ENCODE measurements around the gene LTA4H. TPM values are rescaled to one million over a fixed set of nuclear protein-coding genes. Genes with fewer than 3 reads are reported as not detected.

The LTA4H gene
- total RNA-seq, 1 donor from 2014 or later = 85.5 TPM

GRCh38 chr12:96061864-96062453 is 26.6 kb upstream of the LTA4H start:
- Mint-ChIP-seq H3K4me1 (no peaks in the 10 kb centered on the region), H3K36me3 (ENCODE audit: low read depth) (peaks cover 2% of the 10 kb centered on the region), H3K4me3 (no peak overlapping the region), H3K9me3 (peaks cover 3% of the 10 kb centered on the region), H3K27ac (ENCODE audit: unreplicated experiment) (no peak overlapping the region), H3K27me3 (ENCODE audit: low read depth) (peaks cover 6% of the 10 kb centered on the region)
- DNase-seq (ENCODE audit: low read depth, low spot score) = peak; percentile 66
- peak; percentile 88 for TF ChIP-seq CTCF (conservative IDR thresholded peaks at IDR 0.05)

GRCh38 chr12:96061323-96061722 is 25.9 kb upstream of the LTA4H start:
- Mint-ChIP-seq H3K4me1 (no peaks in the 10 kb centered on the region), H3K9me3 (peaks cover 3% of the 10 kb centered on the region), H3K4me3 (no peak overlapping the region), H3K27ac (ENCODE audit: unreplicated experiment) (no peak overlapping the region), H3K36me3 (ENCODE audit: low read depth) (peaks cover 2% of the 10 kb centered on the region), H3K27me3 (ENCODE audit: low read depth) (peaks cover 6% of the 10 kb centered on the region)
- no peak for DNase-seq (ENCODE audit: low read depth, low spot score)
- TF ChIP-seq CTCF (conservative IDR thresholded peaks at IDR 0.05) = no peak

GRCh38 chr12:96060041-96060440 is 24.7 kb upstream of the LTA4H start:
- Mint-ChIP-seq H3K9me3 (peaks cover 3% of the 10 kb centered on the region), H3K27ac (ENCODE audit: unreplicated experiment) (no peak overlapping the region), H3K27me3 (ENCODE audit: low read depth) (peaks cover 4% of the 10 kb centered on the region), H3K4me3 (no peak overlapping the region), H3K4me1 (no peaks in the 10 kb centered on the region), H3K36me3 (ENCODE audit: low read depth) (peaks cover 2% of the 10 kb centered on the region)
- TF ChIP-seq CTCF (conservative IDR thresholded peaks at IDR 0.05) = no peak
- DNase-seq (ENCODE audit: low read depth, low spot score) = no peak

DNA sequence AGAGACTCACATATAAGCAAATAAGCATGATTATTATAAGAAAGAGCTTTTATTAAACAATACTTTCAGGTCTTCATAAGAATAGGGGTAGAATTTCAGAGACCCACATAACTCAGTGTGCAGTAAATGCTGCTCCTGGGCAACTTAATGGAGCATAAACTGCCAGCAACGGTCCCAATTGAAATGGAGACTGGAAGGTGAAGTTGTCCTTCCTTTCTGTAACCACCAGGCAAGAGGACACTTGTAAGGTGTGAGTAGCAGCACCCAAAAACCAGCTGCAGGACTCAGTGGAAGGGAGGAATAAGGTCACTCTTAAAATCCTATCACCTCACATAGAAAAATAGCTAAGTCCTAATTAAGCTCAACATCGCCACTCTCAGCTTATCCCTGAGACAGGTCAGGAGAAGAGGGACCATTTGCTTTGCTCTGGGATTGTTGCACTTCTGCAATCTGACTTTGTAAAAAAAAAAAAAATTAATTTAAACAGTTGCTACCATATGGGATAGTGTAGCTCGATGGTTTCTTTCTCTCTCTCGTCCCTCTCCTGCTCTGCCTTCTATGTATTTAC is 22.7 kb upstream of the LTA4H start:
- Mint-ChIP-seq H3K27me3 (ENCODE audit: low read depth) (peaks cover 4% of the 10 kb centered on the region), H3K27ac (ENCODE audit: unreplicated experiment) (no peak overlapping the region), H3K9me3 (peaks cover 3% of the 10 kb centered on the region), H3K36me3 (ENCODE audit: low read depth) (peaks cover 2% of the 10 kb centered on the region), H3K4me1 (peaks cover 10% of the 10 kb centered on the region), H3K4me3 (no peak overlapping the region)
- no peak for TF ChIP-seq CTCF (conservative IDR thresholded peaks at IDR 0.05)
- DNase-seq (ENCODE audit: low read depth, low spot score) = no peak

GRCh38 chr12:96056646-96057455 is 21.5 kb upstream of the LTA4H start:
- peaks cover 2% of the 10 kb centered on the region for H3K36me3 Mint-ChIP-seq (ENCODE audit: low read depth)
- H3K27ac Mint-ChIP-seq (ENCODE audit: unreplicated experiment) = no peak overlapping the region
- no peak overlapping the region for H3K4me3 Mint-ChIP-seq
- peaks cover 10% of the 10 kb centered on the region for H3K4me1 Mint-ChIP-seq
- H3K9me3 Mint-ChIP-seq = peaks cover 11% of the 10 kb centered on the region
- H3K27me3 Mint-ChIP-seq (ENCODE audit: low read depth) = peaks cover 4% of the 10 kb centered on the region
- DNase-seq (ENCODE audit: low read depth, low spot score) = no peak
- TF ChIP-seq CTCF (conservative IDR thresholded peaks at IDR 0.05) = no peak
